ENCODE measurements around the gene CDK5RAP3. TPM values are rescaled to one million over a fixed set of nuclear protein-coding genes. Genes with fewer than 3 reads are reported as not detected.

The CDK5RAP3 gene
- total RNA-seq, 1 experiment from 2014 or later = 255 TPM

GRCh38 chr17:48030531-48030930 is 59.6 kb downstream of the CDK5RAP3 start:
- TF ChIP-seq ZFX (IDR thresholded peaks at IDR 0.05) (no peak), SRF (IDR thresholded peaks at IDR 0.05; ENCODE audit: low read depth) (no peak), EZH2 (IDR thresholded peaks at IDR 0.05) (no peak), YY1 (IDR thresholded peaks at IDR 0.05; ENCODE audit: extremely low read depth, insufficient replicate concordance, low read depth, low read length) (no peak), SIN3A (IDR thresholded peaks at IDR 0.05; ENCODE audit: low read depth) (no peak), POLR2A (IDR thresholded peaks at IDR 0.05; ENCODE audit: borderline replicate concordance, extremely low read depth, insufficient read depth, insufficient read length) (no peak), RAD21 (IDR thresholded peaks at IDR 0.05; ENCODE audit: low read depth) (no peak), ZNF274 (IDR thresholded peaks at IDR 0.05; ENCODE audit: low read depth, low read length) (no peak), ELF1 (IDR thresholded peaks at IDR 0.05; ENCODE audit: borderline replicate concordance, low read depth) (no peak), ZBTB33 (IDR thresholded peaks at IDR 0.05; ENCODE audit: extremely low read depth, insufficient replicate concordance, low read length) (no peak), POLR2AphosphoS5 (IDR thresholded peaks at IDR 0.05; ENCODE audit: low read depth, low read length) (no peak), EZH2phosphoT487 (IDR thresholded peaks at IDR 0.05; ENCODE audit: borderline replicate concordance) (no peak), SP1 (IDR thresholded peaks at IDR 0.05; ENCODE audit: low read depth) (no peak)
- ChIA-PET CTCF (interaction anchor here (0.7 to 1.4 kb wide), 4 partner anchors 50 to 100 kb away, joined by 3 to 5 read pairs (median 4); no protein-coding TSS in a partner anchor), POLR2A (interaction anchor here (1.0 to 3.1 kb wide), 2 partner anchors 14 to 18 kb away, joined by 4 to 17 read pairs; partner anchors contain the start of gene NFE2L1), RAD21 (ENCODE audit: low non-redundant PET in 1 of 2, low total read pairs in 2 of 2, uncharacterized antibody in 2 of 2, unreplicated experiment in 2 of 2) (no interaction called here)
- DNase-seq (ENCODE audit: low read depth, low spot score) (no peak), ATAC-seq (no peak)
- H4K20me1 ChIP-seq (ENCODE audit: insufficient read depth) = no peaks in the 10 kb centered on the region
- no peak overlapping the region for H3K9ac ChIP-seq (ENCODE audit: low read length)
- H3K79me2 ChIP-seq (ENCODE audit: insufficient read depth, low read length) = no peaks in the 10 kb centered on the region
- H3K9me3 ChIP-seq (ENCODE audit: control insufficient read depth in 1 of 2, insufficient read depth in 1 of 2, low read depth in 1 of 2, low read length in 2 of 2) = no peaks in the 10 kb centered on the region
- intact Hi-C loops (cut with micrococcal nuclease) = no loop called here
- no peaks in the 10 kb centered on the region for H3K9me2 ChIP-seq (ENCODE audit: insufficient read depth)
- H3K36me3 ChIP-seq (ENCODE audit: control insufficient read depth in 1 of 2, insufficient read depth in 2 of 2, low read length in 2 of 2) = no peaks in the 10 kb centered on the region
- no peaks in the 10 kb centered on the region for H3K27me3 ChIP-seq (ENCODE audit: insufficient read depth, low read length)
- no TSS peak for BruUV-seq (replicated peaks)
- no peak overlapping the region for H3K4me2 ChIP-seq (ENCODE audit: low read length)
- no peak overlapping the region for H3K4me3 ChIP-seq (replicated peaks in 1 of 2; ENCODE audit: low read depth in 1 of 2, low read length in 2 of 2)
- peaks cover 14 to 18% of the 10 kb centered on the region in 2 experiments for H3K4me1 ChIP-seq (ENCODE audit: control insufficient read depth in 1 of 2, insufficient read depth in 2 of 2, low read length in 2 of 2)
- H2AFZ ChIP-seq (ENCODE audit: low read depth, low read length, poor library complexity, severe bottlenecking) = no peak overlapping the region
- H3K27ac ChIP-seq (ENCODE audit: low read depth, low read length) = no peak overlapping the region

Other genes with a start within 250 kb of the CDK5RAP3 start
- gene TBX21, start 237.9 kb upstream of the CDK5RAP3 start, total RNA-seq (2021; ENCODE audit: unreplicated experiment) = 0.20 TPM
- gene OSBPL7, start 149.3 kb upstream of the CDK5RAP3 start, total RNA-seq (2021; ENCODE audit: unreplicated experiment) = 20.5 TPM
- 112 TPM for gene MRPL10, start 139.6 kb upstream of the CDK5RAP3 start, total RNA-seq (2021; ENCODE audit: unreplicated experiment)
- gene LRRC46, start 139.4 kb upstream of the CDK5RAP3 start, total RNA-seq (2021; ENCODE audit: unreplicated experiment) = 0.76 TPM
- 53.2 TPM for gene SCRN2, start 129.8 kb upstream of the CDK5RAP3 start, total RNA-seq (2021; ENCODE audit: unreplicated experiment)
- gene SP6, start 120.0 kb upstream of the CDK5RAP3 start, total RNA-seq (2021; ENCODE audit: unreplicated experiment) = 10.8 TPM
- gene SP2, start 74.9 kb upstream of the CDK5RAP3 start, total RNA-seq (2021; ENCODE audit: unreplicated experiment) = 22.2 TPM
- gene PNPO, start 29.5 kb upstream of the CDK5RAP3 start, total RNA-seq (2021; ENCODE audit: unreplicated experiment) = 74.9 TPM
- 0.34 TPM for gene PRR15L, start 13.2 kb upstream of the CDK5RAP3 start, total RNA-seq (2021; ENCODE audit: unreplicated experiment)
- not detected for gene COPZ2, start 66.7 kb downstream of the CDK5RAP3 start, total RNA-seq (2021; ENCODE audit: unreplicated experiment)
- 135 TPM for gene NFE2L1, start 77.2 kb downstream of the CDK5RAP3 start, total RNA-seq (2021; ENCODE audit: unreplicated experiment)
- gene CBX1, start 130.4 kb downstream of the CDK5RAP3 start, total RNA-seq (2021; ENCODE audit: unreplicated experiment) = 136 TPM
- 26.8 TPM for gene SNX11, start 136.7 kb downstream of the CDK5RAP3 start, total RNA-seq (2021; ENCODE audit: unreplicated experiment)

All from HCT116 (cell line).